HCT116 (cell line): ENCODE measurements around the gene SLC12A5.

Experiments
- CBX3 ChIP-seq: IDR thresholded peaks from 2 replicates; pipeline ENCODE4 v1.6.1; 2012; ENCODE audit warnings: low read depth
- EZH2 ChIP-seq: fragments of 200-600 bp; sonication (generic); IDR thresholded peaks from 2 replicates; pipeline ENCODE4 v1.6.1; 2017; ENCODE audit warnings: antibody characterized with exemption, mixed run types
- EZH2phosphoT487 ChIP-seq: fragments of 200-600 bp; IDR thresholded peaks from 2 replicates; pipeline ENCODE4 v1.6.1; 2018; ENCODE audit warnings: antibody characterized with exemption, borderline replicate concordance
- JUND ChIP-seq: IDR thresholded peaks from 2 replicates; pipeline ENCODE4 v1.6.1; 2012
- POLR2A ChIP-seq: IDR thresholded peaks from 2 replicates; pipeline ENCODE4 v1.7.0; 2011; ENCODE audit warnings: borderline replicate concordance; ENCODE audit not compliant: insufficient read depth, insufficient read length; ENCODE audit errors: extremely low read depth
- POLR2AphosphoS5 ChIP-seq: IDR thresholded peaks from 2 replicates; pipeline ENCODE4 v1.6.1; 2011; ENCODE audit warnings: mild to moderate bottlenecking, low read depth, low read length, moderate library complexity
- SIN3A ChIP-seq: IDR thresholded peaks from 2 replicates; pipeline ENCODE4 v1.6.1; 2012; ENCODE audit warnings: low read depth
- SP1 ChIP-seq: IDR thresholded peaks from 2 replicates; pipeline ENCODE4 v1.6.1; 2012; ENCODE audit warnings: low read depth
- TF ChIP-seq, protein P1 (sequence below): IDR thresholded peaks from 2 replicates; pipeline ENCODE4 v1.6.1; 2011; ENCODE audit warnings: mild to moderate bottlenecking, low read length, moderate library complexity; ENCODE audit not compliant: insufficient replicate concordance; ENCODE audit errors: extremely low read depth
- TF ChIP-seq, protein P2 (sequence below): IDR thresholded peaks from 2 replicates; pipeline ENCODE4 v1.6.1; 2012; ENCODE audit warnings: low read depth
- TF ChIP-seq, protein P3 (sequence below), 3 experiments: fragments of 200-600 bp in 1 of 3; sonication (generic) in 1 of 3; IDR thresholded peaks in 2 of 3; conservative IDR thresholded peaks in 1 of 3; 2 replicates each; pipeline ENCODE4 v1.5.1; 2012 to 2017; ENCODE audit warnings: low read depth in 2 of 3, low read length in 2 of 3, antibody characterized with exemption in 1 of 3, borderline replicate concordance in 1 of 3, control low read depth in 1 of 3, mild to moderate bottlenecking in 1 of 3, mixed read lengths in 1 of 3, mixed run types in 1 of 3, moderate library complexity in 1 of 3; ENCODE audit not compliant: insufficient read depth in 1 of 3

DNA sequence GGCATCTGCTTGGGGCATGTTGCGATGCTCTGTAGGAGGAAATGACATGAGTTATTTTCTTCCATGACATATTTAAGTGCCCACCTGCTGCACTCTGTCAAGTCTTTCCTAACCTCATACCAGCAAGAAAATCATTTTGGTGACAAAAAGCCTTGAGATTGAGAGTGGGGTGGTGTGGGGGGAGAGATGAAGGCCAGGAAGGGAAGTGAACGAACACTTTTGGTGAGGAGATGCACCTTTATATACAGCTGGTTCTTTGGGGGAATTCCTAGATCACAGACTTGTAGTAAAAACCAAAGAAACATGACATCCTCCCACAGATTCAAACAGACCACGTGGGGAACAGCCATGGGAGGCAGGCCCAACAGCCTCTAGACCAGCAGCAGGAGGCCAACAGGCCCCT lies 34.6 kb downstream of the SLC12A5 start:
- TF ChIP-seq JUND (no peak), POLR2AphosphoS5 (no peak), EZH2phosphoT487 (no peak), EZH2 (no peak), SP1 (no peak), SIN3A (no peak), CBX3 (no peak), POLR2A (no peak)
- TF ChIP-seq, protein P1, sequence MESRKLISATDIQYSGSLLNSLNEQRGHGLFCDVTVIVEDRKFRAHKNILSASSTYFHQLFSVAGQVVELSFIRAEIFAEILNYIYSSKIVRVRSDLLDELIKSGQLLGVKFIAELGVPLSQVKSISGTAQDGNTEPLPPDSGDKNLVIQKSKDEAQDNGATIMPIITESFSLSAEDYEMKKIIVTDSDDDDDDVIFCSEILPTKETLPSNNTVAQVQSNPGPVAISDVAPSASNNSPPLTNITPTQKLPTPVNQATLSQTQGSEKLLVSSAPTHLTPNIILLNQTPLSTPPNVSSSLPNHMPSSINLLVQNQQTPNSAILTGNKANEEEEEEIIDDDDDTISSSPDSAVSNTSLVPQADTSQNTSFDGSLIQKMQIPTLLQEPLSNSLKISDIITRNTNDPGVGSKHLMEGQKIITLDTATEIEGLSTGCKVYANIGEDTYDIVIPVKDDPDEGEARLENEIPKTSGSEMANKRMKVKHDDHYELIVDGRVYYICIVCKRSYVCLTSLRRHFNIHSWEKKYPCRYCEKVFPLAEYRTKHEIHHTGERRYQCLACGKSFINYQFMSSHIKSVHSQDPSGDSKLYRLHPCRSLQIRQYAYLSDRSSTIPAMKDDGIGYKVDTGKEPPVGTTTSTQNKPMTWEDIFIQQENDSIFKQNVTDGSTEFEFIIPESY = no peak
- TF ChIP-seq, protein P2, sequence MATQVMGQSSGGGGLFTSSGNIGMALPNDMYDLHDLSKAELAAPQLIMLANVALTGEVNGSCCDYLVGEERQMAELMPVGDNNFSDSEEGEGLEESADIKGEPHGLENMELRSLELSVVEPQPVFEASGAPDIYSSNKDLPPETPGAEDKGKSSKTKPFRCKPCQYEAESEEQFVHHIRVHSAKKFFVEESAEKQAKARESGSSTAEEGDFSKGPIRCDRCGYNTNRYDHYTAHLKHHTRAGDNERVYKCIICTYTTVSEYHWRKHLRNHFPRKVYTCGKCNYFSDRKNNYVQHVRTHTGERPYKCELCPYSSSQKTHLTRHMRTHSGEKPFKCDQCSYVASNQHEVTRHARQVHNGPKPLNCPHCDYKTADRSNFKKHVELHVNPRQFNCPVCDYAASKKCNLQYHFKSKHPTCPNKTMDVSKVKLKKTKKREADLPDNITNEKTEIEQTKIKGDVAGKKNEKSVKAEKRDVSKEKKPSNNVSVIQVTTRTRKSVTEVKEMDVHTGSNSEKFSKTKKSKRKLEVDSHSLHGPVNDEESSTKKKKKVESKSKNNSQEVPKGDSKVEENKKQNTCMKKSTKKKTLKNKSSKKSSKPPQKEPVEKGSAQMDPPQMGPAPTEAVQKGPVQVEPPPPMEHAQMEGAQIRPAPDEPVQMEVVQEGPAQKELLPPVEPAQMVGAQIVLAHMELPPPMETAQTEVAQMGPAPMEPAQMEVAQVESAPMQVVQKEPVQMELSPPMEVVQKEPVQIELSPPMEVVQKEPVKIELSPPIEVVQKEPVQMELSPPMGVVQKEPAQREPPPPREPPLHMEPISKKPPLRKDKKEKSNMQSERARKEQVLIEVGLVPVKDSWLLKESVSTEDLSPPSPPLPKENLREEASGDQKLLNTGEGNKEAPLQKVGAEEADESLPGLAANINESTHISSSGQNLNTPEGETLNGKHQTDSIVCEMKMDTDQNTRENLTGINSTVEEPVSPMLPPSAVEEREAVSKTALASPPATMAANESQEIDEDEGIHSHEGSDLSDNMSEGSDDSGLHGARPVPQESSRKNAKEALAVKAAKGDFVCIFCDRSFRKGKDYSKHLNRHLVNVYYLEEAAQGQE = no peak
- TF ChIP-seq, protein P3, sequence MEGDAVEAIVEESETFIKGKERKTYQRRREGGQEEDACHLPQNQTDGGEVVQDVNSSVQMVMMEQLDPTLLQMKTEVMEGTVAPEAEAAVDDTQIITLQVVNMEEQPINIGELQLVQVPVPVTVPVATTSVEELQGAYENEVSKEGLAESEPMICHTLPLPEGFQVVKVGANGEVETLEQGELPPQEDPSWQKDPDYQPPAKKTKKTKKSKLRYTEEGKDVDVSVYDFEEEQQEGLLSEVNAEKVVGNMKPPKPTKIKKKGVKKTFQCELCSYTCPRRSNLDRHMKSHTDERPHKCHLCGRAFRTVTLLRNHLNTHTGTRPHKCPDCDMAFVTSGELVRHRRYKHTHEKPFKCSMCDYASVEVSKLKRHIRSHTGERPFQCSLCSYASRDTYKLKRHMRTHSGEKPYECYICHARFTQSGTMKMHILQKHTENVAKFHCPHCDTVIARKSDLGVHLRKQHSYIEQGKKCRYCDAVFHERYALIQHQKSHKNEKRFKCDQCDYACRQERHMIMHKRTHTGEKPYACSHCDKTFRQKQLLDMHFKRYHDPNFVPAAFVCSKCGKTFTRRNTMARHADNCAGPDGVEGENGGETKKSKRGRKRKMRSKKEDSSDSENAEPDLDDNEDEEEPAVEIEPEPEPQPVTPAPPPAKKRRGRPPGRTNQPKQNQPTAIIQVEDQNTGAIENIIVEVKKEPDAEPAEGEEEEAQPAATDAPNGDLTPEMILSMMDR (IDR thresholded peaks at IDR 0.05 in 2 of 3, conservative IDR thresholded peaks at IDR 0.05 in 1 of 3; ENCODE audit: borderline replicate concordance in 1 of 3, insufficient read depth in 1 of 3, low read depth in 2 of 3, low read length in 2 of 3) = no peak
